ENCODE measurements around the gene MTHFD2L. TPM values are rescaled to one million over a fixed set of nuclear protein-coding genes. Genes with fewer than 3 reads are reported as not detected.

MTHFD2L gene
- total RNA-seq, 1 experiment from 2014 or later, result 24.1 TPM

DNA sequence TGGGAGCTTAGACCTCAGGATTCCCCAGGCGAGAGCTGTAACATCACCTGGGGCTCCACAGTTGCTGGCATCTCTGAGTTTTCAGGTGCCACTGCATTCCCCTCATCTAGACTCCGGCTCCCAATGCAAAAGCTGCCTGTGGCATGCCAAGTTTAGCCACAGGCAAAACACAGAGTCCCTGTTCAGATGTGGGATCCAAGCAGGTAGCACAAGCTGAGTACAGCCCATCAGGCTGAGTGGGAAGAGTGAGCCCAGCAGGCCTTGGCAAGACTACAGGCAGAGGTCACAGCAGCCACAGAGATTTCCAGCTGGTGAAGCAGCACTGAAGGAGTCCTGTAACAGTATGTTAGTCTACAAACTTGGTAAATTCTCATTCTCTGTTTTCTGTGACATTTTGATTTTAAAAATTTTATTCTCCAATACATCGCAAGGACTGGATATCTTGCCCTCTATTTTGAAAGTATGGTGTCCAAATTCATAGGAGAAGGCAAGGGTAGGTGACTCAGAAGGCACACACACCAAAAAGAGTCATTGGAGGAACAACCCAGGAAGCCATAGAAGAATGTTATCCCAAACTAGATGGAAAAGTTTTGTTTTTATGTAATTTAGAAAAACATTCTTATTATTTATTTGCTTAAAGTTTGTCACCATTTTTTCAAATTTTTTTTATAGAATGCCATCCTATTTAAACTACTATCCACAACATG lies 45.4 kb upstream of the MTHFD2L start:
- no peak for DNase-seq
- Mint-ChIP-seq H3K4me3 (ENCODE audit: low read depth, unreplicated experiment) (peak overlapping the region; percentile 68), H3K36me3 (ENCODE audit: insufficient read depth, unreplicated experiment) (peaks cover 40% of the 10 kb centered on the region), H3K27ac (ENCODE audit: unreplicated experiment) (peak overlapping the region; percentile 99), H3K4me1 (ENCODE audit: low read depth, unreplicated experiment) (peaks cover 54% of the 10 kb centered on the region), H3K27me3 (ENCODE audit: unreplicated experiment) (no peaks in the 10 kb centered on the region), H3K9me3 (ENCODE audit: low read depth, unreplicated experiment) (no peaks in the 10 kb centered on the region)
- TF ChIP-seq, protein P1, sequence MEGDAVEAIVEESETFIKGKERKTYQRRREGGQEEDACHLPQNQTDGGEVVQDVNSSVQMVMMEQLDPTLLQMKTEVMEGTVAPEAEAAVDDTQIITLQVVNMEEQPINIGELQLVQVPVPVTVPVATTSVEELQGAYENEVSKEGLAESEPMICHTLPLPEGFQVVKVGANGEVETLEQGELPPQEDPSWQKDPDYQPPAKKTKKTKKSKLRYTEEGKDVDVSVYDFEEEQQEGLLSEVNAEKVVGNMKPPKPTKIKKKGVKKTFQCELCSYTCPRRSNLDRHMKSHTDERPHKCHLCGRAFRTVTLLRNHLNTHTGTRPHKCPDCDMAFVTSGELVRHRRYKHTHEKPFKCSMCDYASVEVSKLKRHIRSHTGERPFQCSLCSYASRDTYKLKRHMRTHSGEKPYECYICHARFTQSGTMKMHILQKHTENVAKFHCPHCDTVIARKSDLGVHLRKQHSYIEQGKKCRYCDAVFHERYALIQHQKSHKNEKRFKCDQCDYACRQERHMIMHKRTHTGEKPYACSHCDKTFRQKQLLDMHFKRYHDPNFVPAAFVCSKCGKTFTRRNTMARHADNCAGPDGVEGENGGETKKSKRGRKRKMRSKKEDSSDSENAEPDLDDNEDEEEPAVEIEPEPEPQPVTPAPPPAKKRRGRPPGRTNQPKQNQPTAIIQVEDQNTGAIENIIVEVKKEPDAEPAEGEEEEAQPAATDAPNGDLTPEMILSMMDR (IDR thresholded peaks at IDR 0.05; ENCODE audit: unreplicated experiment), result no peak
- intact Hi-C loops (cut with micrococcal nuclease; ENCODE audit: unreplicated experiment), result loop anchor here (5.0 to 10.0 kb wide), 2 partner anchors 115 to 378 kb away; partner anchors contain the start of gene CXCL5
- BruUV-seq (replicated peaks), result TSS peak; percentile 65
- CTCF ChIA-PET, result interaction anchor here (0.9 to 1.2 kb wide), 6 partner anchors 10 to 114 kb away, joined by 4 to 13 read pairs (median 4); partner anchors contain the start of gene CXCL5

DNA sequence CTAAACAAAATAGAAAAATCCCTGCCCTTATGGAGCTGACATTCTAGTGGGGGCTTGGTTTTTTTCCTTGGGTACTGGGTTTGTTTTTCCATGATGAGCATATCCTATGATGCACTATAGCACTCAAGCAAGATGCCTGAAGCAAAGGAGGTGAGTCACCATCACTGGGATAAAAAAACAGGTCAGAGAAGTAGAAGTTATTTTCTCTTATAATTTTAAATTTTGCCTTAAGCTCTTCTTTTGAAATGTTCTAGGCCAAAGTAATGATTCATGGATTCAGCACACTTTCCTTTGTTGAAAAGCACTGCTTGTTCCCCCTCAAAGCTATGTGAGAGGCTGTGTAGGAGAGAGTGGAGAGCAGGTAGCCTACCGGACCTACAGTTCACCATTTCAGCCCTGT lies 43.7 kb upstream of the MTHFD2L start:
- TF ChIP-seq, protein P1 (IDR thresholded peaks at IDR 0.05; ENCODE audit: unreplicated experiment), result no peak
- no peaks in the 10 kb centered on the region for H3K9me3 Mint-ChIP-seq (ENCODE audit: low read depth, unreplicated experiment)
- H3K4me1 Mint-ChIP-seq (ENCODE audit: low read depth, unreplicated experiment), result peaks cover 58% of the 10 kb centered on the region
- no peaks in the 10 kb centered on the region for H3K27me3 Mint-ChIP-seq (ENCODE audit: unreplicated experiment)
- DNase-seq, result no peak
- peak overlapping the region; percentile 99 for H3K27ac Mint-ChIP-seq (ENCODE audit: unreplicated experiment)
- H3K36me3 Mint-ChIP-seq (ENCODE audit: insufficient read depth, unreplicated experiment), result peaks cover 34% of the 10 kb centered on the region
- intact Hi-C loops (cut with micrococcal nuclease; ENCODE audit: unreplicated experiment), result loop anchor here (5.0 to 10.0 kb wide), 2 partner anchors 117 to 379 kb away; partner anchors contain the start of gene CXCL5
- no TSS peak for BruUV-seq (replicated peaks)
- CTCF ChIA-PET, result no interaction called here
- H3K4me3 Mint-ChIP-seq (ENCODE audit: low read depth, unreplicated experiment), result no peak overlapping the region

DNA sequence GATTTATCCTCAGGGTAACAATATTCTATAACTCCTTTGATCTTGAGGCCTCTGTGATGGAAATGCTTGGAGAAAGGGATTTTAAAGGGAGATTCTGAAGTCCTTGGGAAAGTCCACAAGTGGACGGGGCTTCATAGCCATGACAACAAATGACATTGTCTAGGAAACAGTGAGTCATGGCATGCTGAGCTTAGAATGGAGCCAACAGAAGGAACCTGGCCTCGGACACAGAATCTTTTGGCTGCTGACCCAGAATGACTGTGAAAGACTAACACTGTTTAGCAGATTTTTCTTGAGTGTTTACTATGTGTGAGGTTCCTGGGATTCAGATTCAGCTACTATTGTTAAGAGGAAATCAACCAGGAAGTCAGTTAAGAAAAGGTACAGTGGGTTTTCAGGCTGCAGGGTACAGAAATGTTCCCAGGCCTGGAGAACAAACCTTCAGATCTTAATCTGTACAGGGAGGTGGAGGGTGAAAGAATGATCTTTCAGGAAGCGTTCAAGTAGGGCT lies 40.8 kb upstream of the MTHFD2L start:
- TF ChIP-seq, protein P1 (IDR thresholded peaks at IDR 0.05; ENCODE audit: unreplicated experiment), result no peak
- Mint-ChIP-seq H3K4me3 (ENCODE audit: low read depth, unreplicated experiment) (peak overlapping the region; percentile 26), H3K27me3 (ENCODE audit: unreplicated experiment) (no peaks in the 10 kb centered on the region), H3K36me3 (ENCODE audit: insufficient read depth, unreplicated experiment) (peaks cover 17% of the 10 kb centered on the region), H3K4me1 (ENCODE audit: low read depth, unreplicated experiment) (peaks cover 34% of the 10 kb centered on the region), H3K27ac (ENCODE audit: unreplicated experiment) (peak overlapping the region; percentile 97), H3K9me3 (ENCODE audit: low read depth, unreplicated experiment) (no peaks in the 10 kb centered on the region)
- intact Hi-C loops (cut with micrococcal nuclease; ENCODE audit: unreplicated experiment), result loop anchor here (1.0 to 10.0 kb wide), 2 partner anchors 18 to 382 kb away; partner anchors contain the start of gene CXCL2
- CTCF ChIA-PET, result interaction anchor here (0.9 to 1.7 kb wide), 2 partner anchors 8 to 18 kb away, joined by 6 to 9 read pairs; partner anchors contain the start of gene CXCL2
- DNase-seq, result peak; percentile 67
- BruUV-seq (replicated peaks), result no TSS peak

DNA sequence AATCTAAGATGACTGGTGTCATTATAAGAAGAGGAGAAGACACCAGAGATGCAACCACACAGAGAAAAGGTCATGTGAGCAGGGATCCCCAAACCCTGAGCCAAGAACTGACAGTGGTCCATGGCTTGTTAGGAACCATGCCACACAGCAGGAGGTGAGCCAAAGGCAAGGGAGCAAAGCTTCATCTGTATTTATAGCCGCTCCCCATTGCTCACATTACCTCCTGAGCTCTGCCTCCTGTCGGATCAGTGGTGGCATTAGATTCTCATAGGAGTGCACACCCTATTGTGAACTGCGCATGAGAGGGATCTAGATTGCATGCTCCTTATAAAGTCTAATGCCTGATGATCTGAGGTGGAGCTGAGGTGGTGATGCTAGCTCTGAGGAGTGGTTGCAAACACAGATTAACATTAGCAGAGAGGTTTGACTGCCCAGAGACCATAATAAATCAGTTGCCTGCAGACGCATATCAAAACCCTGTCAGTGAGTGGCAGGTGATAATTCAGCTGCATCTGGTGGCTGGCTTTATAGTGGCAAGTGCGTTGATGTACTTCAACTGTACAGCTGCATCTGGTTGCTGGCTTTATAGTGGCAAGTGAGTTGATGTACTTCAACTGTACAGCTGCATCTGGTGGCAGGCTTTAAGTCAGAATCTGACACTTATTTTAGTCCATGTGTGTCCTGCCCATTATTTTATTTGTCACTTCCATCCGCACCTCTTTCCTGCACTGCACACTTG lies 39.1 kb upstream of the MTHFD2L start:
- BruUV-seq (replicated peaks), result no TSS peak

More for the DNA sequence above, 39.1 kb upstream of the MTHFD2L start:
- no peak for DNase-seq
- H3K27ac Mint-ChIP-seq (ENCODE audit: unreplicated experiment), result peak overlapping the region; percentile 97
- H3K4me3 Mint-ChIP-seq (ENCODE audit: low read depth, unreplicated experiment), result no peak overlapping the region
- no peaks in the 10 kb centered on the region for H3K9me3 Mint-ChIP-seq (ENCODE audit: low read depth, unreplicated experiment)
- peaks cover 29% of the 10 kb centered on the region for H3K4me1 Mint-ChIP-seq (ENCODE audit: low read depth, unreplicated experiment)
- no peaks in the 10 kb centered on the region for H3K27me3 Mint-ChIP-seq (ENCODE audit: unreplicated experiment)
- peaks cover 9% of the 10 kb centered on the region for H3K36me3 Mint-ChIP-seq (ENCODE audit: insufficient read depth, unreplicated experiment)
- CTCF ChIA-PET, result no interaction called here
- TF ChIP-seq, protein P1 (IDR thresholded peaks at IDR 0.05; ENCODE audit: unreplicated experiment), result no peak
- intact Hi-C loops (cut with micrococcal nuclease; ENCODE audit: unreplicated experiment), result loop anchor here (10.0 kb wide), 1 partner anchor 384 kb away; no protein-coding TSS in a partner anchor

Measured in Calu3 (cell line).